ENCODE measurements around the gene SIK1.
"Not testable (repeated sequence)": the region's sequence is repeated elsewhere in the genome, so short reads cannot be mapped to it uniquely, and the experiment has no call there.

- not testable (repeated sequence) for TF ChIP-seq POLR2A, CTCF (IDR thresholded peaks at IDR 0.05)
These were observed 12.4 kb downstream of the SIK1 start for GRCh38 chr21:43414576-43414975.

Measured in prostate gland (tissue), 2 donors.